Measurements from ENCODE around the gene CAMTA1.

The CAMTA1 gene

DNA sequence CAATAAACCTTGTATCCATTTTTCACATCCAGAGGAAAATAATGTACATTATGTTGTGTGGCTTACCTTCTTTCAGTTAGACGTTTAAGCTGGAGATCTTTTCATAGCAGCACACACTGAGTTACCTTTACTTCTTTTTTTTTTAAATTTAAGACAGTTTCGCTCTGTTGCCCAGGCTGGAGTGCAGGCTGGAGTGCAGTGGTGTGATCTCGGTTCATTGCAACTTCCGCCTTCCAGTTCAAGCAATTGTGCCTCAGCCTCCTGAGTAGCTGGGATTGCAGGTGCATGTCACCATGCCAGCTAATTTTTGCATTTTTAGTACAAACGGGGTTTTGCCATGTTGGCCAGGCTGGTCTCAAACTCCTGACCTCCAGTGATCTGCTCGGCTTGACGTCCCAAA lies 7.4 kb upstream of the CAMTA1 start:
- TF ChIP-seq, protein P1, sequence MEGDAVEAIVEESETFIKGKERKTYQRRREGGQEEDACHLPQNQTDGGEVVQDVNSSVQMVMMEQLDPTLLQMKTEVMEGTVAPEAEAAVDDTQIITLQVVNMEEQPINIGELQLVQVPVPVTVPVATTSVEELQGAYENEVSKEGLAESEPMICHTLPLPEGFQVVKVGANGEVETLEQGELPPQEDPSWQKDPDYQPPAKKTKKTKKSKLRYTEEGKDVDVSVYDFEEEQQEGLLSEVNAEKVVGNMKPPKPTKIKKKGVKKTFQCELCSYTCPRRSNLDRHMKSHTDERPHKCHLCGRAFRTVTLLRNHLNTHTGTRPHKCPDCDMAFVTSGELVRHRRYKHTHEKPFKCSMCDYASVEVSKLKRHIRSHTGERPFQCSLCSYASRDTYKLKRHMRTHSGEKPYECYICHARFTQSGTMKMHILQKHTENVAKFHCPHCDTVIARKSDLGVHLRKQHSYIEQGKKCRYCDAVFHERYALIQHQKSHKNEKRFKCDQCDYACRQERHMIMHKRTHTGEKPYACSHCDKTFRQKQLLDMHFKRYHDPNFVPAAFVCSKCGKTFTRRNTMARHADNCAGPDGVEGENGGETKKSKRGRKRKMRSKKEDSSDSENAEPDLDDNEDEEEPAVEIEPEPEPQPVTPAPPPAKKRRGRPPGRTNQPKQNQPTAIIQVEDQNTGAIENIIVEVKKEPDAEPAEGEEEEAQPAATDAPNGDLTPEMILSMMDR (conservative IDR thresholded peaks at IDR 0.05; ENCODE audit: low read depth): no peak
- ChIA-PET POLR2A (ENCODE audit: low non-redundant PET) (no interaction called here), CTCF (interaction anchor here (0.7 kb wide), 2 partner anchors 15 to 84 kb away, joined by 3 to 6 read pairs; no protein-coding TSS in a partner anchor)
- no peak for DNase-seq (ENCODE audit: low spot score)
- H3K27ac ChIP-seq: no peak overlapping the region

DNA sequence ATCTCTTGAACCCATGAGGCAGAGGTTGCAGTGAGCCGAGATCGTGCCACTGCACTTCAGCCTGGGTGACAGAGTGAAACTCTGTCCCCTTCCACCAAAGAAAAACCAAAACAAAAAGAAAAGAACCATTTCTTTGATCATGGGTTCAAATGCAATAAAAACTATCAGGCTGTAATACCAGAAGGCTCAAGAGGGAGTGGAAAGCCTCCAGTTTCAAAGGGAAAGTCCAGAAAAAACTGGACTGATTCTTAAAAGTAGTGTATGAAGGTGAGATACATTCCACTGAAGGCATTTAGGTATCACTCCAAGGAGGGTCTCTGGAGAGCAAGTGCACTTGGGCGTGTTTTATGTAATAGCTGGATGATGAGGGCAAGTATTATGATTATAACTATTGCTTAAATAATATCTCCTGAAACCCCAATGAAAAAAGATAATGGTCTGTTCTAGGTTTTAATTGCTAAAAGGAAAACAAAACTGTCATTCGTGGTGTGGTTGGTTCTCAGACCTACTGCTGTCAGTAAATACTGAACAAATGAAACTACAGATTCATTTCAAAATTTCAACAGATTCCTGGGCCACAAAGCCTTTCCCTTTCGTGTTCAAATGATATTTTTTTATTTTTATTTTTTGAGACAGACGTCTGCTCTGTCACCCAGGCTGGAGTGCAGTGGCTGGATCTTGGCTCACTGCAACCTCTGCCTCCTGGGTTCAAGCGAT lies 6.0 kb upstream of the CAMTA1 start:
- DNase-seq (ENCODE audit: low spot score): no peak
- ChIA-PET CTCF (no interaction called here), POLR2A (ENCODE audit: low non-redundant PET) (interaction anchor here (0.5 kb wide), 1 partner anchor 40 kb away, joined by 3 read pairs; no protein-coding TSS in a partner anchor)
- no peak overlapping the region for H3K27ac ChIP-seq
- TF ChIP-seq, protein P1 (conservative IDR thresholded peaks at IDR 0.05; ENCODE audit: low read depth): no peak

DNA sequence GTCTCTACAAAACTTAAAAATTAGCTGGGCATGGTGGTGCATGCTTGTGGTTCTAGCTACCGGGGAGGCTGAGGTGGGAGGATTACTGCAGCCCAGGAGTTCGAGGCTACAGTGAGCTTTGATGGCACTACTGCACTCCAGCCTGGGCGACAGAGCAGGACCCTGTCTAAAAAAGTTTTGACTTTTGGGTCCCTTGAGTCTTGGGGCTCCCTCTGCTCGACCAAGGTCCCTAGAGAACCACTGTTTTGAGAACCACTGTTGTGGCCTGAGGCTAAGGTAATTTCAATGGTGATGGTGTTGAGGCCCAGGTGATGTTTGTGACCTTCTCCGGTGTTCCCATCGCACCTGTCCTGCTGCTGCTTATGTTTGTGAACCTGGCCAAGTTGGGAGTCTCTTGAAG lies 3.1 kb upstream of the CAMTA1 start:
- no peak for DNase-seq (ENCODE audit: low spot score)
- POLR2A ChIA-PET (ENCODE audit: low non-redundant PET): no interaction called here
- no peak overlapping the region for H3K27ac ChIP-seq
- CTCF ChIA-PET: interaction anchor here (0.6 kb wide), 3 partner anchors 175 to 865 kb away, joined by 3 to 6 read pairs (median 4); no protein-coding TSS in a partner anchor
- TF ChIP-seq, protein P1 (conservative IDR thresholded peaks at IDR 0.05; ENCODE audit: low read depth): no peak

DNA sequence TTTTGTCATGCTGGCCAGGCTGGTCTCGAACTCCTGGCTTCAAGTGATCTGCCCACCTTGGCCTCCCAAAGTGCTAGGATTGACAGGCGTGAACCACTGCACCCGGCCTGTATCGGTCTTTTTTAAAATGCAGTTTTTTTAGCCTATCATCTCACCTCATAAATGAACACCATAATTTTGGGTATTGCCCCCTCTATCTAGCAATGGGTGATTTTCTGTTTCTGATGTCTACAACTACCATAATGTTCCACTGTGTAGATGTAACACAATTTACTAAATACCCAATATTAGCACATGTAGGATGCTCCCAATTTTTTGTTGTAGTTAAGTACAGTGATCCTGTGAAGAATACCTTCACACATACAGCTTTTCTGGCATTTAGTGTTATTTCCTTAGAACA lies 2.0 kb upstream of the CAMTA1 start:
- TF ChIP-seq, protein P1 (conservative IDR thresholded peaks at IDR 0.05; ENCODE audit: low read depth): no peak
- POLR2A ChIA-PET (ENCODE audit: low non-redundant PET): no interaction called here
- no peak overlapping the region for H3K27ac ChIP-seq
- DNase-seq (ENCODE audit: low spot score): no peak
- CTCF ChIA-PET: interaction anchor here (1.1 kb wide), 1 partner anchor 21 kb away, joined by 4 read pairs; no protein-coding TSS in a partner anchor

DNA sequence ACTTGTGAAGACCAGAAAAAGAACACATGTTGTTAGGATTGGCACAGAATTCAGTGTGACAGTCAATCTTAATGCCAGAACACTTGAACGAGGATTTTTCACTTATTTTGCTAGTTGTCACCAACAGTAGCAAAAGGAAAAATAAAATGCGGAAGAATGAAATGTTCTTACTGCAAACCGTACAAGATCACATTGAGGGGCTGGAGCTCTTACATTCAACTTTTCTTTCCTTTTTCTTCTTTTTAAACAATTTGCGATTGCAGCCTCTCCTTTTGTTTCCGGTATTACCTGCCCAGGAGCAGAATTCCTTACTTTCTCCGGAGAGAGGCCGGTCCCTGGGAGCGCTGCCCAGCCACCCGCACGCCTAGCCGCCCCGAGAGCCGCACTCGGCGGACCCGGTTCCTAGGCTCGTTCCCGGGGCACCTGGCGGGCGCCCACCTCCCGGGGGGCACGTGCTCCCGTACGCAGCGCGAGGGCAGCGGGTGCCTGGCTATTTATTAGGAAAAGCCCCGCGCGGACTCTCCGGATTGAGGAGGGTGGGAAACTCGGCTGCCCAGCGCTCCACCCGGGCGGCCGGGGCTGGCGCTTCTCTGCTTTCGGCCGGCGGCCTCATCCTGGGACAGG lies 1.2 kb upstream of the CAMTA1 start:
- TF ChIP-seq, protein P1 (conservative IDR thresholded peaks at IDR 0.05; ENCODE audit: low read depth): no peak
- POLR2A ChIA-PET (ENCODE audit: low non-redundant PET): interaction anchor here (0.6 to 1.6 kb wide), 3 partner anchors 13 to 245 kb away, joined by 5 to 6 read pairs (median 5); no protein-coding TSS in a partner anchor
- CTCF ChIA-PET: interaction anchor here (0.7 to 1.1 kb wide), 3 partner anchors 22 to 1494 kb away, joined by 3 to 4 read pairs (median 3); partner anchors contain the start of gene DNAJC11
- DNase-seq (ENCODE audit: low spot score): peak; percentile 13
- peak overlapping the region; percentile 96 for H3K27ac ChIP-seq

DNA sequence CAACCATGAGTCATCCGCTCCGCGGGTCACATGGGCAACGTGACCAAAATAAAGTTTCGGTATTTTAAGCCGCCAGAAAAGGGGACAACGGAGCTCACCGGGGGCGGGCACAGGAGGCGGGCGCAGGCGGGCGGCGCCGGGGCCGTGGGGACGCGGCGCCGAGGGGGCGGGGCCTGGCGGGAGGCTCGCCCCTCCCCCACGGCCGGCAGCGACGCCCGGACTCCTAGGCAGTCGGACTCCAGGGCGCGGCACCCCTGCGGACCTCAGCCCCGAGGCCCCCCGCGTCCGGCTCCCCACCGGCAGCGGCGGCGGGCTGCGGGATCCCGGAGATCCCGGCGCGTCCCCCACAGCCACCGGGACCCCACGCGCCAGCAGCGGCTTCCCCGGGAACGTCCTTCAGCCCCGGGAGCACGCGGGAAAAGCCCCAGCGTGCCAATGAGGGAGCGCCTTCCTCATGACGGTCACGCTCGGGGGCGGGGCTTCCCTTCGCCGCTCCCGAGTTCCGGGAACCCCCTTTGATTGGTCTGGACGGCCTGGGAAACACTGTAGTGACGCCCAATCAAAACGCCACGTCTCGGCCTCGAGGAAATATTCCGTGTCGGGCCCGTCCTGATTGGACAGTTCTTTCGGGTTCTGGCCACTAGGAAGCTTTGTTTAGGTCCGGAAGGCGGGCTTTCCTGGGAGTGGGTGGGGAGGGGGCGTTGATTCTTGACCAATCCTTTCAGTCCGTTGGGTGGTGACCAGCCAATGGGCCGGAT lies 515 bp upstream of the CAMTA1 start:
- CTCF ChIA-PET: interaction anchor here (0.7 to 1.0 kb wide), 2 partner anchors 84 to 1493 kb away, joined by 3 read pairs; partner anchors contain the start of gene DNAJC11
- POLR2A ChIA-PET (ENCODE audit: low non-redundant PET): interaction anchor here (0.6 to 1.6 kb wide), 5 partner anchors 12 to 244 kb away, joined by 4 to 6 read pairs (median 5); partner anchors contain the start of gene DNAJC11
- peak overlapping the region; percentile 96 for H3K27ac ChIP-seq
- peak; percentile 100 for DNase-seq (ENCODE audit: low spot score)
- TF ChIP-seq, protein P1 (conservative IDR thresholded peaks at IDR 0.05; ENCODE audit: low read depth): no peak
